ENCODE data around the gene GLIS1.

GLIS1 gene

DNA sequence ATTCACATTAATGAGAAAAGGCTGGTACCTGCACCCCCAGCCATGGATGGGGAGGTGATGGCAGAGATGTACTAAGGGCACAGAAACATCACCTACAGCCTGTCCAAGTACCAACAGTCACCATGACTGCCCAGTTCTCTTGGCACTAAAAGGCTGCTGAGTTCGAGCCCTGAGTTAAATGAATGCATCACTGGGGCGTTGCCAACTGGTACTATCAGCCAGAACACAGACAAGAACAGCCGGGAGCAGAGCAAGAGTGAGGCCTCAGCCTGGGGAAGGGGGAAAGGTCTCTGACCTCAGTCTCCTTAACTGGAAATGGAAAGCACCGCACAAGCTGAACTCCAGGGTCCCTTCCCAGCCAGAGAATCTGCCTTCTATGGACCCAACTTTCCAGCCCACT, 60.5 kb downstream of the GLIS1 start:
- no peak for DNase-seq (ENCODE audit: low spot score)

- DNase-seq (ENCODE audit: low spot score) = no peak
These were observed 60.9 kb downstream of the GLIS1 start for GRCh38 chr1:53678046-53678445.

- no peak for DNase-seq (ENCODE audit: low spot score)
These were observed 61.5 kb downstream of the GLIS1 start for GRCh38 chr1:53677486-53677885.

- no peak for DNase-seq (ENCODE audit: low spot score)
These were observed 66.2 kb downstream of the GLIS1 start for GRCh38 chr1:53672785-53673184.

DNA sequence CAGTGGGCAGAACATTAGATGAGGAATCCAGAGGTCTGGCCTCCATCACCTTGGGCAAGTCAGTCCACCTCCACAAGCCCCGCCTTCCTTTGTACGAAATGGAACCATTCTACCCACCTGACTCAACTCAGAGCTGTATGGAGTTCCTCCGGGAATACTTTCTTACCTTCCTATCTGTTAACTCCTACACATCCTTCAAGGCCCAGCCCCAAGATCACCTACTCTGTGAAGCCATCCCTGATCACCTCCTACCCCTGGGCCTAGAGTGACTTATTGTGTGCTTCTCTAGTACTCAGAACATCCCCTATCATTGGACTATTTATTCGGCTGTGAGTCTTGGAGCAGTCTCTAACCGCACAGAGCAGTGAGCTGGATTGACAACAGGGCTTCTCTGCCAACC, 66.7 kb downstream of the GLIS1 start:
- DNase-seq (ENCODE audit: low spot score) = no peak

DNA sequence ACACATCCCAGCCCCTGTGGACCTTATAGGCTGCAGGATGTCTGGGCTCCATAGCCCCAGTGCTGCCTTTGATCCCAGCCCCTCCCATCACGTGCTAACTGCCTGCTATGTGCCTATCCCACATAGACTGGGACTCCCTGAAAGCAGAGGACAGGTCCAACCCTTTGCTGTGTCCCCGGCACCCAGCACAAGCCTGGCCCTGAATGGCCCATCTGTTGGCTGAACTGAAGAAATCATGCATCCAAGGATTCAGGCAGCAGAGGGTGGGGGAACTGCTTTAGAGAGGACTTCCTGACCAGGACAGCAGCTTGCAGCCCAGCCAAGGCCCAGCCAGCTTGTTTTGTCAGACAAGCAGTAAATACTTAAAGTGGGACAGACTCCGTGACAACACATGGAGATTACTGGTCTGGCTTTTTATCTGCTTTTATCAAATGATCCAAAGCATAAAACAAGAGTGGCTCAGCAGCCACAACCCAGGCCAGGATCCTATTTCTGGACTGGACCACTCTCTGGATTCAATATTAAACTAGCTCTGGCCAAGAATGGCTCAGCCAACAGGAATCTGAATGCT, 69.3 kb downstream of the GLIS1 start:
- peak; percentile 47 for DNase-seq (ENCODE audit: low spot score)

- DNase-seq (ENCODE audit: low spot score) = no peak
These were observed 72.4 kb downstream of the GLIS1 start for GRCh38 chr1:53666566-53666965.

DNA sequence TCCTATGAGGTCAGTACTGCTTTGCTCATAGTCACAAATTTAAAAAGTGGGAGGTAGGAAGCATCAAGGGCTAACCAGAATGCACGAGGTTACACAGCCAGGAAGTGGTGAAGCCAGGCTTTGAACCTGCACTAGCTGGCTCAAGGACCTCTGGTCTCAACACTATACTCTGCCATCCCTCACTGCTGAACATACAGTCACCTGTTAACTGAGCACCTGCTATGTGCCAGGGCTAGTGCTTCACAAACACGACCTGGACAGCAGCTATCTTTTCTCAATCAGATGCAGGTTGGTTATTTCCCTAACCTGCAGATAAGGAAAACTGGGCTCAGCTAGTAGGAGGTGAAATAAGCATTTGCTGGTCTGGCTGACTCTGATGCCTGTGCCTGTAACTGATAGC, 73.0 kb downstream of the GLIS1 start:
- DNase-seq (ENCODE audit: low spot score) = no peak

- DNase-seq (ENCODE audit: low spot score) = no peak
These were observed 75.2 kb downstream of the GLIS1 start for GRCh38 chr1:53663529-53664300.

DNA sequence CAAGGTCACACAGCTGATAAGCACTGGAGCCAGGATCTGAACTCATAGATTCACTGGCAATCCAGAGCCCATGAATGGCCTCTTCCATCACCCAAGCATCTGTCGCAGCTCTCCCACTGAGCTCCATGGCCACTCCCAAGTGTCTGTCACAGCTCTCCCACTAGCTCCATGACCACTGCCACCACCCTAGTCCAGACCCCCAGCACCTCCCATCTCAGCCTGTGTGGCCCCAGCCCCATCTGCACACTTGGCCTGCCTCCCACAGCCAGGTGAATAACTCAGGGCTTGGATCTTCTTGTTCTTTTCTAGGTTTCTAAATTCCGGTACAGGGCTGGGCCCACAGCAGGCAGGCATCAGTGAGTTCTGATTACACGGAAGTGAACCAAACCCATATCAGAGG, 76.0 kb downstream of the GLIS1 start:
- no peak for DNase-seq (ENCODE audit: low spot score)

GRCh38 chr1:53662169-53662568, 76.8 kb downstream of the GLIS1 start:
- no peak for DNase-seq (ENCODE audit: low spot score)

GRCh38 chr1:53661496-53661895, 77.5 kb downstream of the GLIS1 start:
- DNase-seq (ENCODE audit: low spot score) = no peak

DNA sequence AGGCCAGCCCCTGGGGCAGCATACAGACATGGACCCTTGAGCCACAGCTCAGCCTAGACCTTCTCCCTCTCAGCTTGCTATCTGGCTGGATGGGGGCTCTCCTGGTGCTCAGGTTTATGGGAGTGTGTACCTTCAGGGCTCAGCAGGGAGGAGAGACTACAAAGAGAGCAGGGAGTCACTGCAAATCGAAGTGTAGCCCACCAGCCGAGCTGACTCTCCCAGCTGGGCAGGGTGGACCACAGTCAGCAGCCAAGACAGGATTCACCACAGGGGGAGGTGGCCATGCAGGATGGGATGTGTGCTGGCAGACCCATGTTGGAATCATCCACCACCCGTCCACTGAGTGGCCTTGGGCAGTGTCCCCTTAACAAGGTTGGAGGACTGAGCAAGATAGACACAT, 78.3 kb downstream of the GLIS1 start:
- DNase-seq (ENCODE audit: low spot score) = no peak

DNA sequence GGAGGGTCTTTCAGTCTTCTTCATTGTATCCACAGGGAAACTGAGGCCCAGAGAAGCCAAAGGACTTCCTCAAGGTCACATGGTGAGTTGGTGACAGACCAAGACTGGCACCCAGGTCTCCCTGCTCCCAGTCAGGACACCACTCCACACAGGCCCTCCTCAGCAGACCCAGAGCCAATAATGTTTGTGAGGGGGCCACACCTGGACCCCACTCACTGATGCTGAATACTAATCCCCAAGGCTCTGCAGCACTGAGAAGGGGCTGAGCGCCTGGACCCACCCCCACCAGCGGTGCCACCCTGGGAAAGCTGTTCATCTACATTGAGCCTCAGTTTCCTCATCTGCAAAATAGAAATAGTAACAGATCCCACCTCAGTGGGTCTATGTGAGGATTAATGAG, 79.5 kb downstream of the GLIS1 start:
- no peak for DNase-seq (ENCODE audit: low spot score)

DNA sequence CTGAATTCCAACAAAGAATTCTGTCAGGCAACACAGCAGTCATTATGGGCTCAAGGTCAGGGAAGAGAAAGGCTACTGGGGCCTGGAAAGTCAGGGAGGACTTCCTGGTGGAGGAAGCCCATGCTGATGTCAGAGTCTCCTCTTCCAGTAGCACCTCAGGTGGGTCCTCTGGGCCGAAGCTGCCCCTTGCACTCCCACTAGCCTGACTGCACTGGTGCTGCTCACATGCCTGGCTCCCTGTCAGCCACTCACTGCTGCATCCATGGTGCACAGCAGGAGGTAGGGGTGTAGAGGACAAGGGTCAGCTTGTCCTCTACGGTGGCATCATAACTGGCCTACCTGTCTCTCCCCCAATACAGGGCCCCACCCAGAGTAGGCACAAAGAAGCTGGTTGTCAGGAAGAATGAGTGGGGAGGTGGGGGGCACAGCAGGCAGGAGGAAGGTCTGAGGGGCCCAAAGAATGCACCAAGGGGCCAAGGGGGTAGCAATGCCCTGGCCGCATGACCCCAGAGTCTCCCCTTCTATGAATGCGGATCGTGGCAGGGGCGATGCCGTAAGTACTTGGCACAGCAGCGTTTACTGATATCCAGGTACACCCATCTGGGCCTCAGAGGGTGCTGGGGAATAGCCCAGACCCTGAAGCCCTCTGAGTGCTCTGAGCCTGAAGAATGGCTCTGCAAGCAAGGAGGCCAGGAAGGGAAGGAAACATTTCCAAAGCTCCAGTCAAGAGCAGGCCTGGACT, 80.3 kb downstream of the GLIS1 start:
- no peak for DNase-seq (ENCODE audit: low spot score)

GRCh38 chr1:53657891-53658396, 81.0 kb downstream of the GLIS1 start:
- DNase-seq (ENCODE audit: low spot score) = no peak

DNA sequence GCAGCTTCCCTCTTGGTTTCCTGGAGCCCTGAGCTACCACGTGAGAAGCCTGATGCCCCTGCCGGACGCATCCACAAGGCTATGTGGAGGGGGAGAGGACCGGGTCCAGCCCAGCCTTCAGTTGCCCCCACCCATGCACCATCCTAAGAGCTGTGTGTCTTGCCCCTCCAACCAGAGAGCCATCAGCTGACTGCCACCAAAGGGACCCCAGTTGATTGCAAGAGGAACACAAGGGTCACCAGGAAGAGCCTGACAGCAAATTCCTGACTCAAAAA, 81.5 kb downstream of the GLIS1 start:
- DNase-seq (ENCODE audit: low spot score) = no peak

GRCh38 chr1:53656747-53657530, 82.0 kb downstream of the GLIS1 start:
- DNase-seq (ENCODE audit: low spot score) = no peak

GRCh38 chr1:53655931-53656746, 82.8 kb downstream of the GLIS1 start:
- peak; percentile 18 for DNase-seq (ENCODE audit: low spot score)

- DNase-seq (ENCODE audit: low spot score) = no peak
These were observed 84.5 kb downstream of the GLIS1 start for GRCh38 chr1:53654216-53655210.
